GM23248 (cell line): ENCODE data around the gene PTPRB. TPM values are rescaled to one million over a fixed set of nuclear protein-coding genes. Genes with fewer than 3 reads are reported as not detected.

Source experiments
- DNase-seq: peaks from one replicate; pipeline ENCODE4 v3.0.0-alpha.2; 2015
- H2AFZ ChIP-seq: fragments of 200-600 bp; sonication (generic); 2 replicates; pipeline ENCODE4 v1.6.1; 2016; ENCODE audit warnings: antibody characterized with exemption
- H3F3A ChIP-seq: fragments of 200-600 bp; sonication (generic); 2 replicates; pipeline ENCODE4 v1.6.1; 2016; ENCODE audit warnings: mild to moderate bottlenecking, antibody characterized with exemption, mixed run types; ENCODE audit not compliant: insufficient read depth
- H3K27ac ChIP-seq: fragments of 200-600 bp; sonication (generic); 2 replicates; pipeline ENCODE4 v1.5.1; 2016; ENCODE audit warnings: mild to moderate bottlenecking
- H3K27me3 ChIP-seq: fragments of 200-600 bp; sonication (generic); replicated peaks from 2 replicates; pipeline ENCODE4 v1.6.1; 2016; ENCODE audit warnings: mild to moderate bottlenecking; ENCODE audit not compliant: insufficient read depth
- H3K36me3 ChIP-seq: fragments of 200-600 bp; sonication (generic); 2 replicates; pipeline ENCODE4 v1.6.1; 2016; ENCODE audit warnings: low read depth, mild to moderate bottlenecking
- H3K4me1 ChIP-seq: fragments of 200-600 bp; sonication (generic); 2 replicates; pipeline ENCODE4 v1.6.1; 2016; ENCODE audit warnings: mild to moderate bottlenecking; ENCODE audit not compliant: insufficient read depth
- H3K4me2 ChIP-seq: fragments of 200-600 bp; sonication (generic); one replicate; pipeline ENCODE4 v1.6.1; 2016; ENCODE audit warnings: mild to moderate bottlenecking; ENCODE audit not compliant: unreplicated experiment
- H3K4me3 ChIP-seq: fragments of 200-600 bp; sonication (generic); 2 replicates; pipeline ENCODE4 v1.5.1; 2016; ENCODE audit warnings: mild to moderate bottlenecking
- H3K79me2 ChIP-seq: fragments of 200-600 bp; sonication (generic); 2 replicates; pipeline ENCODE4 v1.6.1; 2016; ENCODE audit warnings: mild to moderate bottlenecking; ENCODE audit not compliant: insufficient read depth
- H3K9ac ChIP-seq: fragments of 200-600 bp; sonication (generic); 2 replicates; pipeline ENCODE4 v1.6.1; 2016; ENCODE audit warnings: mild to moderate bottlenecking
- H3K9me2 ChIP-seq: fragments of 200-600 bp; sonication (generic); 2 replicates; pipeline ENCODE4 v1.6.1; 2016; ENCODE audit warnings: mixed run types, mild to moderate bottlenecking, moderate library complexity; ENCODE audit not compliant: insufficient read depth
- H3K9me3 ChIP-seq: fragments of 200-600 bp; sonication (generic); one replicate; pipeline ENCODE4 v1.6.1; 2017; ENCODE audit warnings: low read depth
- H4K20me1 ChIP-seq: fragments of 200-600 bp; sonication (generic); 2 replicates; pipeline ENCODE4 v1.6.0; 2016; ENCODE audit not compliant: insufficient read depth
- EZH2 ChIP-seq: fragments of 200-600 bp; sonication (generic); IDR thresholded peaks from 2 replicates; pipeline ENCODE4 v1.6.1; 2018; ENCODE audit warnings: antibody characterized with exemption, mild to moderate bottlenecking; ENCODE audit not compliant: insufficient read depth, poor library complexity, severe bottlenecking
- EZH2phosphoT487 ChIP-seq: fragments of 200-600 bp; sonication (generic); IDR thresholded peaks from 2 replicates; pipeline ENCODE4 v1.6.1; 2018; ENCODE audit warnings: antibody characterized with exemption, moderate library complexity, mild to moderate bottlenecking, low read depth; ENCODE audit not compliant: insufficient read depth
- WGBS, 2 experiments: methylation state at CpG; one replicate each; pipeline ENCODE4 v1.1.6; 2015 to 2017; ENCODE audit warnings: low lambda C conversion rate in 2 of 2, low coverage in 1 of 2; ENCODE audit errors: missing lambda C conversion rate in 2 of 2; 5-methylcytosine and 5-hydroxymethylcytosine counted together
- in situ Hi-C: fragments of 300-500 bp; cut with MboI; formaldehyde crosslinking; loops from 2 replicates; pipeline ENCODE4 v1.15.0; 2020
- polyA plus RNA-seq: library from polyadenylated mRNA; unstranded; fragments of >200 nt; fragmentation: Nextera tagmentation; extraction: Ambion mirVana; gene quantifications from 2 replicates; pipeline ENCODE4 v1.2.1, GENCODE V29; 2016
- total RNA-seq: library from RNA; depleted of rRNA; stranded (reverse); fragments of >200 nt; shearing (Covaris generic); gene quantifications from 2 replicates; pipeline ENCODE4 v1.2.3, GENCODE V29; 2014

Gene PTPRB
- total and polyA plus RNA-seq, 2 experiments from 2014 or later, result 3.8 to 4.4 TPM

DNA sequence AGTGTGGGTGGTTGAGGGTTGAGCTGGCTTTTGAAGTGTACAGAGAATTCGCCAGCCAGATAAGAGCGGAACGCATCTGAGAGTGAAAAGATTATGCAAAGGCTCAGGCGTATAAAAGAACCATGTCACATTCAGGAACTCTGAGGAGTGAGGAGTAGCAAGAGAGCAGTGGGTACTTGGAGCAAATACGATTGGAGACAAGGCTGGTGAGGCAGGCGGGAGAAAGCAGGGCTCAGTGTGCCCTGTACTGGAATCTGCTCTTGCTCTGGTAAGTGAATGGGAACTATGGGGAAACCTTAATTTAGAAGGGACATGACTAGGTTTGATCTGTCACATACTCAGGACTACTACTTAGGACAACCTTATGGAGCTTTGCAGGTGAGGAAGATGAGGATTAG lies 87.0 kb downstream of the PTPRB start:
- H3K9me3 ChIP-seq, result no peaks in the 10 kb centered on the region
- H3K36me3 ChIP-seq, result no peaks in the 10 kb centered on the region
- in situ Hi-C loops, result no loop called here
- H3K4me3 ChIP-seq, result no peak overlapping the region
- no peak overlapping the region for H3K9ac ChIP-seq
- WGBS, 2 experiments, result 69 to 72% methylated on average over 6 of the region's 6 CpGs
- H3K27ac ChIP-seq, result no peak overlapping the region
- no peak overlapping the region for H2AFZ ChIP-seq
- H3F3A ChIP-seq, result no peaks in the 10 kb centered on the region
- no peak for TF ChIP-seq EZH2phosphoT487
- no peak for TF ChIP-seq EZH2
- H3K27me3 ChIP-seq, result no peaks in the 10 kb centered on the region
- no peaks in the 10 kb centered on the region for H3K9me2 ChIP-seq
- no peaks in the 10 kb centered on the region for H3K79me2 ChIP-seq
- H3K4me1 ChIP-seq, result no peaks in the 10 kb centered on the region
- H3K4me2 ChIP-seq, result no peak overlapping the region
- no peak for DNase-seq
- no peaks in the 10 kb centered on the region for H4K20me1 ChIP-seq

DNA sequence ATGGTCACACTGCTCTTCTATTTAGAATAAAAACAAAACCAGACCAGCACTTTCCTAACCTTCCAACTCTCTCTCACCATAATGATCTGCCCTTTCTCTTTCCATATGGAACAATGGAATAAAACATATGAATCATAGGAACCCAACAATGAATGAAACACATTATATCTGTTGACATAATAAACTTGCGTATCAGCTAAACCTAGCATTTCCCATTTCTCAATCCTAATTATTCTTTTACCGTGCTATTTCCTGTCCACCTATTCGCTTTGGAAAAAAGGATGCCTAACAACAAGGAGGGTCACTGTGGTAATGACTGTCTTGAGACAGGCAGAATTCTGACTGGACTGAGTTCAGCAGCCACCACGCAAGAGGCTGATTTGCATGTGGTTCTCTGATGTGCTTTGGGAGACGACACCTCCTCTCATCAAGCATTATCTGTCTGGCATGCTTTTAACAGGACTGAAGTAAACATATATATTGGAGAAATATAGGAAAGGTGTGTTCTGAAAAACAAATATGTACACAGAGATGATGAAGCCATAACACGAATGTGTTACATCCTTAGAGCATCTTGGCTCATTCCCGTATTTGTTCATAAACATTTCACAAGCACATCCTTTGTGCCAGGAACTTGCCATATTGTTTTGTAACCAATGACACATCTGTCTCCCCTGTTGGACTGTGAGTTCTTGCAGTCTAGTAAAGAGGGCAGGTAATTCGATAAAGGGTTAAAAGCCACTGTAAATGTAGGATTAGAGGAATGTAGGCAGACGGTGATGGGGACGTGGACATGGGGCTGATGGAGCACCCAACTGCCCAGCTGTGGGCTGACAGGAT lies 87.7 kb downstream of the PTPRB start:
- no peak overlapping the region for H3K27ac ChIP-seq
- H3K27me3 ChIP-seq, result no peaks in the 10 kb centered on the region
- no peak overlapping the region for H3K4me3 ChIP-seq
- H3K9me3 ChIP-seq, result no peaks in the 10 kb centered on the region
- no peaks in the 10 kb centered on the region for H3K36me3 ChIP-seq
- peaks cover under 1% of the 10 kb centered on the region; the same call in 1 of the 2 replicates for H3K4me1 ChIP-seq
- no peaks in the 10 kb centered on the region for H3K9me2 ChIP-seq
- TF ChIP-seq EZH2phosphoT487, result no peak
- TF ChIP-seq EZH2, result no peak
- no peaks in the 10 kb centered on the region for H3K79me2 ChIP-seq
- H3K9ac ChIP-seq, result no peak overlapping the region
- H2AFZ ChIP-seq, result no peak overlapping the region
- DNase-seq, result peak; percentile 9
- 72 to 75% methylated on average over 10 of the region's 10 CpGs for WGBS, 2 experiments
- no peaks in the 10 kb centered on the region for H4K20me1 ChIP-seq
- peaks cover 5% of the 10 kb centered on the region for H3F3A ChIP-seq
- no peak overlapping the region for H3K4me2 ChIP-seq
- in situ Hi-C loops, result no loop called here

- Histone ChIP-seq H3F3A (peaks cover 18% of the 10 kb centered on the region), H3K27me3 (no peaks in the 10 kb centered on the region), H3K27ac (peak overlapping the region; percentile 75), H2AFZ (peak overlapping the region; percentile 13; the same call in 1 of the 2 replicates), H3K79me2 (no peaks in the 10 kb centered on the region), H3K4me1 (peaks cover 15% of the 10 kb centered on the region), H3K9me3 (no peaks in the 10 kb centered on the region), H3K9ac (peak overlapping the region; percentile 43), H3K9me2 (no peaks in the 10 kb centered on the region), H4K20me1 (no peaks in the 10 kb centered on the region), H3K4me3 (no peak overlapping the region), H3K4me2 (peak overlapping the region; percentile 54), H3K36me3 (no peaks in the 10 kb centered on the region)
- TF ChIP-seq EZH2phosphoT487, result no peak
- no peak for TF ChIP-seq EZH2
- WGBS, 2 experiments, result 1 to 3% methylated on average over 6 of the region's 6 CpGs
- in situ Hi-C loops, result no loop called here
- DNase-seq, result peak; percentile 98
These were observed 93.8 kb downstream of the PTPRB start for GRCh38 chr12:70543444-70543843.

- in situ Hi-C loops, result no loop called here
- Histone ChIP-seq H3K9me3 (no peaks in the 10 kb centered on the region), H3K79me2 (no peaks in the 10 kb centered on the region), H3K9ac (no peak overlapping the region), H3K4me3 (no peak overlapping the region), H3K4me1 (peaks cover 15% of the 10 kb centered on the region), H3K36me3 (no peaks in the 10 kb centered on the region; the same call in 1 of the 2 replicates), H2AFZ (no peak overlapping the region), H4K20me1 (no peaks in the 10 kb centered on the region), H3K27me3 (no peaks in the 10 kb centered on the region), H3K9me2 (no peaks in the 10 kb centered on the region), H3K27ac (no peak overlapping the region), H3F3A (peaks cover 18% of the 10 kb centered on the region), H3K4me2 (no peak overlapping the region)
- TF ChIP-seq EZH2phosphoT487 (no peak), EZH2 (no peak)
- 4 to 11% methylated on average over 1 of the region's 1 CpG for WGBS, 2 experiments
- DNase-seq, result no peak
These were observed 96.2 kb downstream of the PTPRB start for GRCh38 chr12:70540996-70541395.
